Endothelial cell of hepatic sinusoid (primary cell): ENCODE measurements around the gene FOXA2.
"Not testable (repeated sequence)": the region's sequence is repeated elsewhere in the genome, so short reads cannot be mapped to it uniquely, and the experiment has no call there.

Source experiments
- in situ Hi-C: cut with HindIII; loops from 2 replicates; pipeline ENCODE4 v1.10.0; 2017; ENCODE audit warnings: low sequenced_read_pairs

Gene FOXA2

GRCh38 chr20:22572023-22572422, 12.3 kb downstream of the FOXA2 start:
- in situ Hi-C loops = loop anchor here (5.0 kb wide), 1 partner anchor 60 kb away; no protein-coding TSS in a partner anchor

GRCh38 chr20:22569353-22569752, 15.0 kb downstream of the FOXA2 start:
- in situ Hi-C loops = no loop called here

GRCh38 chr20:22568872-22569344, 15.5 kb downstream of the FOXA2 start:
- in situ Hi-C loops = no loop called here

- in situ Hi-C loops = no loop called here
Observed at GRCh38 chr20:22567944-22568871, 16.2 kb downstream of the FOXA2 start.

- in situ Hi-C loops = no loop called here
Observed at GRCh38 chr20:22566876-22567658, 17.3 kb downstream of the FOXA2 start.

GRCh38 chr20:22563062-22563965, 21.1 kb downstream of the FOXA2 start:
- in situ Hi-C loops = no loop called here

- in situ Hi-C loops = no loop called here
Observed at GRCh38 chr20:22562620-22563019, 21.8 kb downstream of the FOXA2 start.

- in situ Hi-C loops = no loop called here
Observed at GRCh38 chr20:22561965-22562577, 22.3 kb downstream of the FOXA2 start.

GRCh38 chr20:22560817-22561216, 23.6 kb downstream of the FOXA2 start:
- in situ Hi-C loops = no loop called here

GRCh38 chr20:22559711-22560318, 24.6 kb downstream of the FOXA2 start:
- in situ Hi-C loops = no loop called here

- in situ Hi-C loops = no loop called here
Observed at GRCh38 chr20:22557403-22558276, 26.7 kb downstream of the FOXA2 start.

GRCh38 chr20:22556565-22557056, 27.8 kb downstream of the FOXA2 start:
- in situ Hi-C loops = no loop called here

- in situ Hi-C loops = no loop called here
Observed at GRCh38 chr20:22555791-22556564, 28.4 kb downstream of the FOXA2 start.

GRCh38 chr20:22554391-22554790, 30.0 kb downstream of the FOXA2 start:
- in situ Hi-C loops = no loop called here

- in situ Hi-C loops = not testable (repeated sequence)
Observed at GRCh38 chr20:22550514-22550913, 33.9 kb downstream of the FOXA2 start.

- in situ Hi-C loops = no loop called here
Observed at GRCh38 chr20:22548040-22548439, 36.3 kb downstream of the FOXA2 start.

GRCh38 chr20:22546344-22546743, 38.0 kb downstream of the FOXA2 start:
- in situ Hi-C loops = no loop called here

GRCh38 chr20:22545045-22545444, 39.3 kb downstream of the FOXA2 start:
- in situ Hi-C loops = no loop called here
